ENCODE measurements around the gene LIF. TPM values are rescaled to one million over a fixed set of nuclear protein-coding genes. Genes with fewer than 3 reads are reported as not detected.

LIF gene
- total and polyA plus RNA-seq, 7 donors: 0.28 to 10.3 (median 1.6) TPM

- H3K27ac ChIP-seq: no peak overlapping the region
- peaks cover 0 to 46% (median 42%) of the 10 kb centered on the region in 4 donors for H3K4me1 ChIP-seq
- DNase-seq: no peak
- TF ChIP-seq EP300 (IDR thresholded peaks at IDR 0.05) (no peak), POLR2AphosphoS5 (IDR thresholded peaks at IDR 0.05) (no peak), CTCF (IDR thresholded peaks at IDR 0.05) (no peak), POLR2A (IDR thresholded peaks at IDR 0.05) (no peak)
- no peaks in the 10 kb centered on the region for H3K9me3 ChIP-seq
- H3K4me3 ChIP-seq: no peak overlapping the region
- intact Hi-C loops (cut with DNase I): no loop called here
- no peaks in the 10 kb centered on the region for H3K27me3 ChIP-seq
- peaks cover 23 to 74% (median 50%) of the 10 kb centered on the region in 4 donors for H3K36me3 ChIP-seq
- WGBS, 2 donors: 95 to 96% methylated on average over 9 of the region's 9 CpGs
Observed at GRCh38 chr22:30294066-30294465, 47.5 kb upstream of the LIF start.

- peaks cover 0 to 44% (median 40%) of the 10 kb centered on the region in 4 donors for H3K4me1 ChIP-seq
- intact Hi-C loops (cut with DNase I): no loop called here
- no peak for DNase-seq
- H3K9me3 ChIP-seq: no peaks in the 10 kb centered on the region
- no peaks in the 10 kb centered on the region for H3K27me3 ChIP-seq
- TF ChIP-seq POLR2AphosphoS5 (IDR thresholded peaks at IDR 0.05) (no peak), CTCF (IDR thresholded peaks at IDR 0.05) (no peak), EP300 (IDR thresholded peaks at IDR 0.05) (no peak), POLR2A (IDR thresholded peaks at IDR 0.05) (no peak)
- peaks cover 23 to 64% (median 47%) of the 10 kb centered on the region in 4 donors for H3K36me3 ChIP-seq
- peak overlapping the region in 3 of 4 donors; percentile 95 to 98 (median 96) for H3K27ac ChIP-seq
- no peak overlapping the region for H3K4me3 ChIP-seq
- WGBS, 2 donors: 94 to 95% methylated on average over 7 of the region's 7 CpGs
Observed at GRCh38 chr22:30293026-30293425, 46.5 kb upstream of the LIF start.

- no peaks in the 10 kb centered on the region for H3K9me3 ChIP-seq
- no peak overlapping the region for H3K4me3 ChIP-seq
- peaks cover 0 to 42% (median 36%) of the 10 kb centered on the region in 4 donors for H3K4me1 ChIP-seq
- DNase-seq: no peak
- 89 to 92% methylated on average over 18 of the region's 18 CpGs for WGBS, 2 donors
- peak overlapping the region; percentile 95 to 98 (median 96) for H3K27ac ChIP-seq
- peaks cover 23 to 57% (median 41%) of the 10 kb centered on the region in 4 donors for H3K36me3 ChIP-seq
- TF ChIP-seq POLR2A (IDR thresholded peaks at IDR 0.05): no peak
- no peak for TF ChIP-seq CTCF (IDR thresholded peaks at IDR 0.05)
- TF ChIP-seq EP300 (IDR thresholded peaks at IDR 0.05): no peak
- TF ChIP-seq POLR2AphosphoS5 (IDR thresholded peaks at IDR 0.05): no peak
- intact Hi-C loops (cut with DNase I): no loop called here
- H3K27me3 ChIP-seq: no peaks in the 10 kb centered on the region
Observed at GRCh38 chr22:30292069-30292970, 45.8 kb upstream of the LIF start.

- H3K27me3 ChIP-seq: no peaks in the 10 kb centered on the region
- intact Hi-C loops (cut with DNase I): loop anchor here (2.0 kb wide), 1 partner anchor 20 kb away; no protein-coding TSS in a partner anchor
- peak; percentile 97 for DNase-seq
- no peaks in the 10 kb centered on the region for H3K9me3 ChIP-seq
- 71 to 78% methylated on average over 13 of the region's 13 CpGs for WGBS, 2 donors
- H3K4me3 ChIP-seq: no peak overlapping the region
- peaks cover 23 to 52% (median 37%) of the 10 kb centered on the region in 4 donors for H3K36me3 ChIP-seq
- TF ChIP-seq POLR2A (IDR thresholded peaks at IDR 0.05) (no peak), POLR2AphosphoS5 (IDR thresholded peaks at IDR 0.05) (peak; percentile 87 to 94 (median 92)), EP300 (IDR thresholded peaks at IDR 0.05) (peak in 3 of 4 donors; percentile 95 to 97 (median 97)), CTCF (IDR thresholded peaks at IDR 0.05) (no peak)
- peak overlapping the region; percentile 95 to 98 (median 96) for H3K27ac ChIP-seq
- peaks cover 0 to 42% (median 35%) of the 10 kb centered on the region in 4 donors for H3K4me1 ChIP-seq
Observed at GRCh38 chr22:30291058-30291892, 44.7 kb upstream of the LIF start.
